ENCODE measurements around the gene TEX19. TPM values are rescaled to one million over a fixed set of nuclear protein-coding genes. Genes with fewer than 3 reads are reported as not detected.

Gene TEX19
- total and polyA plus RNA-seq, 10 of the 15 experiments (the other 5 are each of a cell fraction or from before 2014, with no cell fraction given): 0.03 to 0.32 (median 0.13) TPM; not detected in 3

GRCh38 chr17:82328141-82328993, 30.7 kb upstream of the TEX19 start:
- H3K27ac ChIP-seq (ENCODE audit: control insufficient read depth, insufficient read depth): no peak overlapping the region
- ChIA-PET SMC1A (ENCODE audit: uncharacterized antibody, unreplicated experiment) (no interaction called here), CTCF (no interaction called here), RAD21 (ENCODE audit: unreplicated experiment) (no interaction called here), POLR2A (no interaction called here)
- ATAC-seq (no peak), FAIRE-seq (no peak), DNase-seq (ENCODE audit: low read depth, low spot score) (no peak)
- no peak overlapping the region for H3K9ac ChIP-seq (ENCODE audit: control insufficient read depth, insufficient read depth, low read length)
- no peaks in the 10 kb centered on the region; the same call in 2 of the 3 replicates for H3K9me3 ChIP-seq (replicated peaks; ENCODE audit: control insufficient read depth, insufficient read depth, low read length)
- no peaks in the 10 kb centered on the region for H3K79me2 ChIP-seq (ENCODE audit: control insufficient read depth, insufficient read depth, low read length)
- BruUV-seq (replicated peaks): no TSS peak
- peaks cover 6 to 7% of the 10 kb centered on the region in 2 experiments; a peak in 3 of 4 replicates for H3K27me3 ChIP-seq (replicated peaks in 1 of 2; ENCODE audit: control insufficient read depth in 2 of 2, insufficient read depth in 2 of 2, low read length in 1 of 2)
- WGBS (ENCODE audit: insufficient coverage, insufficient replicate concordance, low lambda C conversion rate, missing lambda C conversion rate): 25% methylated on average over 28 of the region's 28 CpGs
- peaks cover 4% of the 10 kb centered on the region for H3K4me1 ChIP-seq (ENCODE audit: control insufficient read depth, insufficient read depth, low read length)
- no peak overlapping the region for H2AFZ ChIP-seq (ENCODE audit: control insufficient read depth, low read depth, low read length)
- in situ Hi-C loops (cut with MboI) (no loop called here), intact Hi-C loops (cut with micrococcal nuclease; ENCODE audit: unreplicated experiment) (no loop called here)
- H3K4me3 ChIP-seq: no peak overlapping the region
- no peaks in the 10 kb centered on the region for H4K20me1 ChIP-seq (ENCODE audit: control insufficient read depth, insufficient read depth)
- TF ChIP-seq NFYA (IDR thresholded peaks at IDR 0.05; ENCODE audit: borderline replicate concordance, low read depth, low read length) (no peak), SUPT20H (IDR thresholded peaks at IDR 0.05; ENCODE audit: borderline replicate concordance, control insufficient read depth, low read depth, low read length) (no peak), FOS (IDR thresholded peaks at IDR 0.05; ENCODE audit: borderline replicate concordance, extremely low read depth, insufficient read length) (no peak), KDM1A (IDR thresholded peaks at IDR 0.05; ENCODE audit: borderline replicate concordance) (no peak)
- no peaks in the 10 kb centered on the region for H3K36me3 ChIP-seq (ENCODE audit: control insufficient read depth in 2 of 2, insufficient read depth in 2 of 2, low read length in 1 of 2)
- H3K4me2 ChIP-seq (ENCODE audit: control insufficient read depth, insufficient read depth): no peak overlapping the region

- Histone ChIP-seq H3K9me3 (replicated peaks; ENCODE audit: control insufficient read depth, insufficient read depth, low read length) (no peaks in the 10 kb centered on the region; the same call in 2 of the 3 replicates), H3K27ac (ENCODE audit: control insufficient read depth, insufficient read depth) (no peak overlapping the region), H3K4me3 (no peak overlapping the region), H4K20me1 (ENCODE audit: control insufficient read depth, insufficient read depth) (no peaks in the 10 kb centered on the region), H2AFZ (ENCODE audit: control insufficient read depth, low read depth, low read length) (no peak overlapping the region), H3K4me2 (ENCODE audit: control insufficient read depth, insufficient read depth) (no peak overlapping the region), H3K79me2 (ENCODE audit: control insufficient read depth, insufficient read depth, low read length) (no peaks in the 10 kb centered on the region), H3K9ac (ENCODE audit: control insufficient read depth, insufficient read depth, low read length) (no peak overlapping the region), H3K36me3 (ENCODE audit: control insufficient read depth in 2 of 2, insufficient read depth in 2 of 2, low read length in 1 of 2) (no peaks in the 10 kb centered on the region), H3K27me3 (replicated peaks in 1 of 2; ENCODE audit: control insufficient read depth in 2 of 2, insufficient read depth in 2 of 2, low read length in 1 of 2) (peaks cover 6 to 7% of the 10 kb centered on the region in 2 experiments; a peak in 3 of 4 replicates), H3K4me1 (ENCODE audit: control insufficient read depth, insufficient read depth, low read length) (peaks cover 4% of the 10 kb centered on the region)
- FAIRE-seq (no peak), DNase-seq (ENCODE audit: low read depth, low spot score) (no peak), ATAC-seq (no peak)
- ChIA-PET CTCF (no interaction called here), SMC1A (ENCODE audit: uncharacterized antibody, unreplicated experiment) (no interaction called here), RAD21 (ENCODE audit: unreplicated experiment) (no interaction called here), POLR2A (no interaction called here)
- TF ChIP-seq KDM1A (IDR thresholded peaks at IDR 0.05; ENCODE audit: borderline replicate concordance) (no peak), IRF5 (IDR thresholded peaks at IDR 0.05; ENCODE audit: borderline replicate concordance) (no peak), RAD21 (IDR thresholded peaks at IDR 0.05; ENCODE audit: insufficient read depth, low read depth, low read length) (no peak), SPI1 (IDR thresholded peaks at IDR 0.05; ENCODE audit: borderline replicate concordance, insufficient read depth, low read depth, low read length) (no peak), PAX5 (IDR thresholded peaks at IDR 0.05; ENCODE audit: borderline replicate concordance, low read depth, low read length) (no peak)
- BruUV-seq (replicated peaks): no TSS peak
- 36% methylated on average over 15 of the region's 15 CpGs for WGBS (ENCODE audit: insufficient coverage, insufficient replicate concordance, low lambda C conversion rate, missing lambda C conversion rate)
- in situ Hi-C loops (cut with MboI): no loop called here
- intact Hi-C loops (cut with micrococcal nuclease; ENCODE audit: unreplicated experiment): no loop called here
These were observed 30.0 kb upstream of the TEX19 start for GRCh38 chr17:82328994-82329507.
